Muscle of arm (tissue), 12 donors: Measurements from ENCODE around the gene NBPF1. TPM values are rescaled to one million over a fixed set of nuclear protein-coding genes. Genes with fewer than 3 reads are reported as not detected.
A peak's percentile ranks its signal among the peaks of the same experiment; 100 is the strongest.
"Not testable (repeated sequence)": the region's sequence is repeated elsewhere in the genome, so short reads cannot be mapped to it uniquely, and the experiment has no call there.

Source experiments
- DNase-seq: peaks from one replicate; pipeline ENCODE4 v3.0.0-alpha.2; 2013
- polyA plus RNA-seq, 12 donors: library from polyadenylated mRNA; unstranded; fragments of 120-200 nt; gene quantifications; one replicate each; pipeline ENCODE4 v1.2.1, GENCODE V29; 2013; ENCODE audit not compliant: insufficient read length in 12 of 12

Gene NBPF1
- polyA plus RNA-seq, 12 donors, result 77.4 to 201 (median 132) TPM; not detected in 1

DNA sequence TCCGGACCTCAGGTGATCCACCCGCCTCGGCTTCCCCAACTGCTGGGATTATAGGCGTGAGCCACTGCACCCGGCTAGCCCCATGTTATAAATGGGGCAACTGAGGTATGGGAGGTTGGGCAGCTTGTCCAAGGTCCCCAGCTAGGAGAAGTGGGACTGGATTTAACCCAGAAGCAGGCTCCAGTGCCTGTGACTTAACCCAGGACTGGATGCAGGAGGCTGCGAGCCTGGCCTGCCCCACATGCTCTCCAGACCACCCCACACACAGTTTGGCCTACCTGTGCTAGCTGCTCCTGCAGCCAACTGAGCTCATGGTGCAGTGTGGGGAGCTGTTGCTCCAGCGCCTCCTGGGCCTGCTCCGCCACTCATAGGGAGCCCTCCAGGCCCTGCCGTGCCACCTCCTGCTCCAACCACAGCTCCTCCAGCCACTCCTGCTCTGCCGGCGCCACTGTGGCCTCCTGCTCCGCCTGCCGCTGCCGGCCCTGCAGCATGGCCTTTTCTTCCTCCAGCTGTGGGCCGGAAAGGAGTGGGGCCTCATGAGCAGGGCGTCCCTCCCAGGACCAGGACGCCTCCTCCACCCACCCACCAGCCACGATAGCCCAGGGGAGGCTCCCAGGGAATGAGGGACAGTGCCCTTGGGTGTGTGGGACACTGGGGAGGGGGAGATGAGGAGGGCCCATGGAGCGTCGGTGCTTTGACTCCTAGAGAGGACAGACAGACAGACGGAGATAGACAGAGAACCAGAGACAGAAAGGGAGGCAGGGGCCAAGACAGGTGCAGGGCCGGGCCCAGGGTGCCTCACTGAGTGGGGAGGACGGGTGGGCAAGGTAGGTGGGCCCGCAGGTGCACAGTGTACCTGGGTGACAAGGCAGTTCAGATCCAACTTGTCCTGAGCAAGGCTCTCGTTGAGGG, 12.4 kb upstream of the NBPF1 start:
- DNase-seq, result no peak

DNA sequence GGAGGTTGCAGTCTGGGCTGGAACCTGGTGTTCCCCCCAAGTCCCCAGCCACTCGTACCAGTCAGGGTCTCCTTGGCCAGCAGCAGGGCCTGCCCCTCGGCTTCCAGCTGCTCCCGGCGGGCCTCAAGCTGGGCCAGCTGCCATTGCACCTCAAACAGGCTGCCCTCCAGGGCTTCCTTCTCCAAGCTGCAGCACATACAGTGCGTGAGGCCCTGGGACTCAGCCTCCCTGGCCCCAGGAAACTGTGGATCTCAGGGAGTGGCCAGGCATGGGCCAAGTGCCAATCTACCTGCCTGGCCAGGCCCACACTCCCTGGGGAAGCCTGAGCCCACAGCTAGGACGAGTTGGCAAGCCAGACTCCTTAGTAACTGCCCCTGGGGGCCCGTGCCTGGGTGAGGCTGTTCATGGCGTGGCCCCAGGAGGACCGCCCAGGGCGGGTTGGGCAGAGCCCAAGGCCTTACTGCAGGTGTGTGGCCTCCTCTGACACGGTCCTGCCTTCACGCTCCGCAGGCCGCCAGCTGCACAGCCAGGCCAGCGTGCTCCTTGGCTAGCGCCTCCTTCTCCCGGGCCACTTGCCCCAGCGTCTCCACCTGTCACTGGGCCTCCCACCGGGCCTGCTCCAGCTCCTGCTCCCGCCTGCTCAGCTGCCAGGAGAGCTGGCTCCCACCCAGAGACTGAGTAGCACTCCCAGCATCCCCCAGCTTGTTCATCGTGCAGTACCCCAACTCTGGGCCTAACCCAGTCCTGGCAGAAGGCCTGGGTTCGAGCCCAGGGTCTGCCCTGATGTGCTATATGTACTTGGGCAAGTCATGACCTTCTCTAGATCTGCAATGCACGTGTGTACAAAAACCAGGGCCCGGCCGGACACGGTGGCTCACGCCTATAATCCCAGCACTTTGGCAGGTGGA, 10.7 kb upstream of the NBPF1 start:
- DNase-seq, result peak; percentile 53

- DNase-seq, result not testable (repeated sequence)
These were observed 10.0 kb upstream of the NBPF1 start for GRCh38 chr1:16623337-16623736.

DNA sequence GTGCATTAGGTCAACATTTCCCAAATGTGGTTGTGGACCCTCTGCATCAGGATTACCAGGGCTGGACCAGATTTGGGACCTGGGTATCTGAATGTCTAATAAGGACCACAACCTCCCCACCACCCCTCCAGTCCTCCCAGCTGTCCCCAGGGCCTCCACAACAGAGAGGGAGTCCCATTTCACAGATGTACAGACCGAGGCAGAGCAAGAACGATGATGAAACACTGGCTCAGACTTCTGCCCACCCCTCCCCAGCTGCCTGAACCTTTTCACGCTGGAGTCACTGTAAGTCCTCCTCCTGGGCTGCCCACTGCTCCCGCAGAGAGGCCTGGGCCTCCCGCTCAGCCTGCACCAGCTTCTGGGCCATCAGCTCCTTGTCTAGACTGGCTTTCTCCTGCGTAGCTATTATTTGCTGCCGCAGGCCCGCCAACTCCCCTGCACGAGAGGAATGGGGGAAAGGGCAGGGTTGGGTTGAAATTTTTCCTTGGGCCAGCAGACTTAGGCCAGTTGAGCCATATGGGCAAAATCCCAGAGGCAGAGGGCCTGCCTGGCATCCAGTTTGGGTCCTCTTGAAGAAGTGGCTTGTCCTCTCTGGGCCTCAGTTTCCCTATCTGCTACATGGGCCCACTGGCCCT, 8.4 kb upstream of the NBPF1 start:
- DNase-seq, result not testable (repeated sequence)

GRCh38 chr1:16621300-16621658, 7.9 kb upstream of the NBPF1 start:
- DNase-seq, result no peak

DNA sequence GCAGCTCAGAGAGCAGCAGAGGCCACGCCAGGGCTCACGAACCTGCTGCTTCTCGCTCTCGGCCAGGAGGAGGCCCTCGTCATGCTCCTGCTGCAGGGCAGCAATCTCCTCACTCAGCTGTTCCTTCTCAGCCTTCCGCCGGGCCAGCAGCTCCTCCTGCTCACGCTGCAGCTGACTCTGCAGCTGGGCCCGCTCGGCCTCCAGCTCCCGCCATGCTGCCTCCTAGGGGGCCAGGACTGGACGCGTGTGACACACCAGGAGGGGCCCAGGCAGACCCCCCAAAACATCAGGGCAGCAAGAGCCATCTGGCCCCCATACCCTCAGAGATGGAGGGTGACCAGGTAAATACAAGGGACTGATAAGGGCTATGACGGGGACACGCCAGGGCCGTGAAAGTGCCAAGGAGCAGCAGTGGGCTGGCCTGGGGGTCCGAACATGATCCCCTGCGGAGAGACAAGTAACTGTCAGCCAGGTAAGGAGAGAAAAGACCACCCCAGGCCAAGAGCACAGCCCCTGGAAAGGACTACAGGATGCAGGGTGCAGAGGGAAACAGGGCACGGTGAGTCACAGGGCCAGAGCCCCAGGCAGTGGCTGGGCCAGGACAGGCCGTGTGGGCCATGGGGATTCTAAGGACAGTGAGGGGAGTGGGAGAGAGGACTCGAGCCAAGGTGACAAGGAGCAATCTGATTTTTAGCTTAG, 6.6 kb upstream of the NBPF1 start:
- DNase-seq, result peak; percentile 43

DNA sequence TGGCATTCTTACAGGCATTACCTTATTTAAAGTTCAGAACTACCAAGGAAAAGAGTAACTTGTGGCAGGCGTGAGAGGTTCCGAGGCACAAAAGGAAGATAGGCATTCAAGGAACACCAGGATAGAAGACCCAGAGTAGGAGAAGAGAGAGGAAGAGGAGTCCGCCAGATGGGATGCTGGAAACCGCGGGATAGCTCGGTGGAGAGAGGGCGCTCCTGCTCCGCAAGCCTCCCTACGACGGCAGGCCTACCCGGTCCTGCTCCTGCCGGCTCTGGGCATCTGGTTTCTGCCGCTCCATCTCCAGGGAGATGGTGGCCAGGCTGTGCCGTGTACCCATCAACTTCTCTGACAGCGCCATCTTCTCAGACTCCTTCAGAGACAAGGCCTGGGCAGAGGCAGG, 5.4 kb upstream of the NBPF1 start:
- no peak for DNase-seq

GRCh38 chr1:16617778-16618580, 4.6 kb upstream of the NBPF1 start:
- no peak for DNase-seq

- no peak for DNase-seq
These were observed 3.8 kb upstream of the NBPF1 start for GRCh38 chr1:16617114-16617631.

- DNase-seq, result no peak
These were observed 2.2 kb upstream of the NBPF1 start for GRCh38 chr1:16615253-16616252.

- no peak for DNase-seq
These were observed 1.2 kb upstream of the NBPF1 start for GRCh38 chr1:16614361-16615252.

DNA sequence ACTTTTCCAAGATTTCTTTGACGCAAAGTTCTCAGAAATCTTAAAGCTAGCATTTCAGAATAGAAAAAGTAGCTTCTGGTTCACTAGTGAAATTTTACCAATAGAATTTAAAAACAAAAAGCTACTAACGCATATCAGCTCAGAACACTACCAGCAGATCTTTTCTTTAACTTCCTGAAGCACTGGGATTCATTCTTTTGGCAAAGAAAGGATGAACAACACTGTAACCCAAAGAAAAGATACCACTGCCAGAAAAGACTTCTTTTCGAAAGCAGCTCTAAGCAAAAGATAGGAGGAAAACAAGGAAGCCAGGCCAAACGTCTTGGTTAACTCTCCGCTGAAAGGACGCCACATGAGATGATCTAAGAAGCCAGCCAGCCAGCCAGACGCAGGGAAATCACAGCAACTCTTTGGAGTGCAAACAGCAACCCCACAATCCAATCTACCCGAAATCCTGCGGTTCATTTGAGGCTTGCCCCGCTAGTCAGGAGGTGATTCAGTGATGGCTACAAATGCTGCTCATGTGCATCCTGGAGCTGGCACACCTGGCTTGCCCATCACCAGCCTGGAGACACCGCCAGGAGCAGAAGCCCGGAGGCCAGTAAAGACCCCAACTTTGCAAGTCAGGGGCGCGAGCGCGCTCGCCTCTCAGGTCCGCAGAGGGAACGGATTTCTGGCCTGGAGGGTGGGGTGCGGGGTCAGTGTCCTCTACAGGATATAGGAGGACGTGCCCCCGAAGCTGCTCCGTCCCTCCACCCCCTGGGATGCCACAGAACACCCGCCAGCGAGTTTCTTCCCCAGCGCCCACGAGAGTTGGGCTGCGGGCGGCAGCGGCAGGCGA, 812 bp downstream of the NBPF1 start:
- peak; percentile 93 for DNase-seq

- DNase-seq, result not testable (repeated sequence)
These were observed 1.4 kb downstream of the NBPF1 start for GRCh38 chr1:16611981-16612331.

GRCh38 chr1:16611164-16611563, 2.2 kb downstream of the NBPF1 start:
- DNase-seq, result not testable (repeated sequence)

DNA sequence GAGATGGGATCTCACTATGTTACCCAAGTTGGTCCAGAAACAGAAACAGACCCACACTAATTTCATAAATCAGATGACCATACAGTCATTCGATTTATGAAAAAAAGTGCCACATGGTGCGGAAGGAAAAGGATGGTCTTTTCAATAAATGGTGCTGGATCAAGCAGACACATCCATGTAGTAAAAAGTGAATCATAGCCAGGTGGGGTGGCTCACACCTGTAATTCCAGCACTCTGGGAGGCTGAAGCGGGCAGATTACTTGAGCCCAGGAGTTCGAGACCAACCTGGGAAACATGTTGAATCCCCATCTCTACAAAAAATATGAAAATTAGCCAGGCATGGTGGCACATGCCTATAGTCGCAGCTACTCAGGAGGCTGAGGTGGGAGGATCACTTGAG, 2.8 kb downstream of the NBPF1 start:
- DNase-seq, result not testable (repeated sequence)

DNA sequence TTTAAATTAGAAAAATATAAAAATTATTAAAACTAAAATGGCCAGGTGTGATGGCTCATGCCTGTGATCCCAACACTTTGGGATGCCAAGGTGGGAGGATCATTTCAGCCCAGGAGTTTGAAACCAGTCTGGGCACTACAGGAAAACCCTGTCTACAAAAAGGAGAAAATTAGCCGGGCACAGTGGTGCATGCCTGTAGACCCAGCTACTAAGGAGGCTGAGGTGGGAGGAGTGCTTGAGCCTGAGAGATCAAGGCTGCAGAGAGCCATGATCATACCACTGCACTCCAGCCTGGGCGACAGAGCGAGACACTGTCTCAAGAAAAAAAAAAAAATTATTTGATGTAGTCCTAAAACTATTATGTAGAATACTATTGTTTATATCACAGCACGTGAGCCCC, 3.6 kb downstream of the NBPF1 start:
- not testable (repeated sequence) for DNase-seq
